ENCODE results near the gene TXNL4B.
"Not testable (repeated sequence)": the region's sequence is repeated elsewhere in the genome, so short reads cannot be mapped to it uniquely, and the experiment has no call there.

TXNL4B gene

GRCh38 chr16:72072514-72073342 is 20.7 kb downstream of the TXNL4B start:
- DNase-seq (ENCODE audit: low spot score), result no peak

GRCh38 chr16:72068930-72069329 is 24.5 kb downstream of the TXNL4B start:
- DNase-seq (ENCODE audit: low spot score), result no peak

GRCh38 chr16:72066747-72067146 is 26.7 kb downstream of the TXNL4B start:
- peak; percentile 53 for DNase-seq (ENCODE audit: low spot score)

GRCh38 chr16:72064361-72064894 is 29.0 kb downstream of the TXNL4B start:
- DNase-seq (ENCODE audit: low spot score), result no peak

- DNase-seq (ENCODE audit: low spot score), result no peak
These were observed 31.9 kb downstream of the TXNL4B start for GRCh38 chr16:72061564-72061963.

- DNase-seq (ENCODE audit: low spot score), result no peak
These were observed 33.0 kb downstream of the TXNL4B start for GRCh38 chr16:72060405-72060804.

- not testable (repeated sequence) for DNase-seq (ENCODE audit: low spot score)
These were observed 34.4 kb downstream of the TXNL4B start for GRCh38 chr16:72059060-72059459.

GRCh38 chr16:72057313-72057712 is 36.1 kb downstream of the TXNL4B start:
- DNase-seq (ENCODE audit: low spot score), result not testable (repeated sequence)

GRCh38 chr16:72055911-72056310 is 37.5 kb downstream of the TXNL4B start:
- DNase-seq (ENCODE audit: low spot score), result no peak

GRCh38 chr16:72054254-72054847 is 39.1 kb downstream of the TXNL4B start, which contains the start of gene HP:
TSS of gene HP (plus strand) at chr16:72054505. CDS start at chr16:72054653, 148 bp downstream.
- DNase-seq (ENCODE audit: low spot score), result not testable (repeated sequence)

GRCh38 chr16:72051818-72052217 is 41.6 kb downstream of the TXNL4B start:
- DNase-seq (ENCODE audit: low spot score), result no peak

- peak; percentile 51 for DNase-seq (ENCODE audit: low spot score)
These were observed 42.5 kb downstream of the TXNL4B start for GRCh38 chr16:72050769-72051464.

- DNase-seq (ENCODE audit: low spot score), result no peak
These were observed 44.3 kb downstream of the TXNL4B start for GRCh38 chr16:72049110-72049509.

- DNase-seq (ENCODE audit: low spot score), result no peak
These were observed 48.5 kb downstream of the TXNL4B start for GRCh38 chr16:72044825-72045359.

GRCh38 chr16:72044296-72044695 is 49.1 kb downstream of the TXNL4B start:
- DNase-seq (ENCODE audit: low spot score), result no peak

- DNase-seq (ENCODE audit: low spot score), result no peak
These were observed 49.9 kb downstream of the TXNL4B start for GRCh38 chr16:72043539-72043938.

GRCh38 chr16:72043058-72043457 is 50.4 kb downstream of the TXNL4B start:
- no peak for DNase-seq (ENCODE audit: low spot score)

- DNase-seq (ENCODE audit: low spot score), result no peak
These were observed 51.2 kb downstream of the TXNL4B start for GRCh38 chr16:72042157-72042660.

GRCh38 chr16:72036098-72036497 is 57.3 kb downstream of the TXNL4B start:
- DNase-seq (ENCODE audit: low spot score), result no peak
